ENCODE results near the gene TMX3. TPM values are rescaled to one million over a fixed set of nuclear protein-coding genes. Genes with fewer than 3 reads are reported as not detected.

Gene TMX3
- total RNA-seq, 1 experiment from 2014 or later = 71.7 TPM

DNA sequence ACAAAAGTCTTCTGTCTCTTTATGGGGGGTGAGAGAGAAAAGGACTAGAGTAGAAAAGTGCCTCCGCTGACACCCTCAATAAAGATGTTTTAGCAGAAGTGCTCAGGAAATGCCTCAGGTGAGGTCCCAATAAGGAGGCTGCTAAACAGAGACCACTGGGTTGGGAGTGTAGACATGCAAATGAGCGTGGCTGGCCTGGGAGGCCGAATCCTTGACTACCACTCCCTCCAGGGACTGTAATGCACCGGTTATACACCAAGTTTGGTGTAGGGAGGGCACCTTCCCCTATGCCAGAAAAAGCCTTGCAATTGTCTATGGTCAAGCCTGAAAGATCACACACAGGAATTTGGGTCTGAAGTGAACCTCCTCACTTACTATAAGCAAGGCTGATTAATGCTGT lies 1.8 kb downstream of the TMX3 start:
- DNase-seq (ENCODE audit: low read depth) = no peak

DNA sequence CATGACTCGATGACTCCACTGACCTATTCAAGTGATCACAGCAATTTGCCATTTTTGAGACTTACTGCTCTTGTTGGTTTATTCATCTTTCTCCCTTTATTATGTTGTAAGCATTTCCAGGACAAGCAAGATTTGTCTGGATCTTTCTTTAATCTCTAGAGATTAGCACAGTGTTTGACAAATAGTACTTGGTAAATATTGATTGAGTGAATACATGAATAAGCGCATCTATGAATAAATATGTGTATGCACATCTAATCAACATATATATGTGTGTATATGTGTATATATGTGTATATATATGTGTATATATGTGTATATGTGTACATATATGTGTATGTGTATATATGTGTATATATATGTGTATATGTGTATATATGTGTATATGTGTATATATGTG lies 7.3 kb downstream of the TMX3 start:
- peak; percentile 39 for DNase-seq (ENCODE audit: low read depth)

DNA sequence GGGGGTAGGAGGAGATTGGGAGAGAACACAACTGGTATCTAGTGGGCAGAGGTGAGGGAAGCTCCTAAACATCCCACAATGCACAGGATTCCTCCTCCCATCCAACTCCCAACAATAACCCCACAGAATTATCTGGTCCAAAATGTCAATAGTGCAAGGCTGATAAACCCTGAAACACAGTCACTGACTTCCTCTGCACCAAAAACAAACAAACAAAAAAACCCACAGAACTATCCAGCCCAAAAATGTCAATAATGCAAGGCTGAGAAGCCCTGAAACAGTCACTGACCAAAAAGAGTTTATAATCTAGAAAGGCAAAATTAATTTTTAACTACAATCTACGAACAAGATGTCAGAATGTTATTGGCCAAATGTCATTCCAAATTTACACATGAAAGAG lies 9.8 kb downstream of the TMX3 start:
- peak; percentile 49 for DNase-seq (ENCODE audit: low read depth)

DNA sequence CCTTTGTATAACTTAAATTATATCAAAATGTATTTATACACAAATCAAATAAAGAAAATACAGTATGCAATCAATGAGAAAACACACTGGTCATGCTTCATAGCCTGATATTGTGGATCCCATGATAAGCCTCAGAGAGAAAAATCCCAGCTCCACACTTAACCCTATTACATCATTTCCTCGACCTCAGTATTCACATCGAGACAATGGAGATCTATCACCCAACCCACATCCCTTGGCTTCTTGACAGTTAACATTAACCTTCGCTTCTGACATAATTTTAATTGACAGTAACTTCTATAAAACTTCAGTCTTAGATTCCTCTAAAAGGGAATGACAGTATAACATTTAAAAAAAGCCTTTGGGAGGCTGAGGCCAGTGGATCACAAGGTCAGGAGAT lies 11.6 kb downstream of the TMX3 start:
- no peak for DNase-seq (ENCODE audit: low read depth)

DNA sequence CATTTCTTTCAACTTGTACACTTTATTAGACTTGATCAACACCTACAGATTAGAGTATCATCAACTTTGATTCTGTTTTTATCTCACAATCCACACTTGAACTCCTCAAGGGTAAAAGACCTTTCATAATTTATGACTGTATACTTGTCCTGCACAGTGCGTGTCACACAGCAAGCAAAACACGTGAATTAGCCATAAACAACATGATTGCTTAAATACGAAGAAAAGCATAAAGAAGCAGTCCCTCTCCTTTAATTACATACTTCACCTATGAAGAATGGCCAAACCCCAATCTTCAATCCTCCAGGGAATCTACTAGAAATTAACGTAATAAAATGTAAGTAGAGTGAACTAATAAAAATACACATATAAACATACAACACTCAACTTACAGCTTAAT lies 13.6 kb downstream of the TMX3 start:
- no peak for DNase-seq (ENCODE audit: low read depth)

DNA sequence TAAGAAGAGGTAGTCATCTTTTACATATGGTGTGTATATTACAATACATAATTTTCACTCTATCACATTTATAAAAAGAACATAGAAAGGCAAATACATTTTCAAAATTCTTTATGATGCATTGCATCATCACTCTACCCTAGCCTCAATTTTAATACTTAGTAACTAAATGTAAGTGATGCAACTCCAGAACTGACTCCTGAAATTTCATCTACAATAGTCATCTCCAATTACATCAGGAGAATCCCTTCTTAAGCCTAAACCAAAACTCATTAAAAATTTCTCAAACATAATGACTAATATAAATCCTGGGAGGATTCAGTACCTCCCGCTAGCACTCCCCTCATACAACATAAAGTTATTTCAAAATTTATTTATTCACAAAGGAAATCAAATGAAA lies 15.9 kb downstream of the TMX3 start:
- peak; percentile 19 for DNase-seq (ENCODE audit: low read depth)

DNA sequence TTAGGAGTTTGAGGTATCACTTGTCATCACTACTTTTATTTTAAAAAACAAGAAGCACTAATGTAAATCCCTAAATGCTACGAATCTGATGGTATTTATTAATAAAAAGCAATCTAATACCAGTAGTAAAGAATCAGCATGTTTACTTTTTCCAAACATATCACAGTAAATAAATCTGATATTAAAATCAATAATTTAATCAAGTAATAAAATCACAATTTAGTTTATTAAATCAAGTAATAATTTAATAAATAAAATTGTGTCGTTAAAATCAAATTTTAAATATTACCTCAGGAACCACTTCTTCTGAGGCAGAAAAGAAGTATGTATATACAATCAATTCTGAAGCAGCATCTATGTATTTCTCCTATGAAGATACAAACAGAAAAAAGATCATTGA lies 18.0 kb downstream of the TMX3 start:
- no peak for DNase-seq (ENCODE audit: low read depth)

DNA sequence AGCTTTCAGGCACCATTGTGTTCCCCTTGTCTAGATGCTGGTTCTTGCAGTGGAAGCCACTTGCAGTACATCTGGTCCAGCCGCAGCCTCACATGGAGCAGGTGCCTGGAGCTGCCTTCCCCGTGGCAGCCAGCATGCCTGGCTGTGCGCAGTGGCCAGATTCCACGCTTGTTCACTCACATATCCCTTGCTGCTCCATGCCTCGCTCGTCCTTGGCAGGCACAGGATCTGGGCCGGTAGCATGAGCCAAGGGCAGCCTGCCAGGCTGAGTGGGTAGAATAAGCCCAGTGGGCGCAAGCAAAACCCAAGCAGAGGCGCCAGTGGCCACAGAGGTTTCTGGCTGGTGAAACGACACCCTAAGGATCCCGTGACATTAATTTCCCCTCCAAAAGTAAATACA lies 20.6 kb downstream of the TMX3 start:
- DNase-seq (ENCODE audit: low read depth) = no peak

DNA sequence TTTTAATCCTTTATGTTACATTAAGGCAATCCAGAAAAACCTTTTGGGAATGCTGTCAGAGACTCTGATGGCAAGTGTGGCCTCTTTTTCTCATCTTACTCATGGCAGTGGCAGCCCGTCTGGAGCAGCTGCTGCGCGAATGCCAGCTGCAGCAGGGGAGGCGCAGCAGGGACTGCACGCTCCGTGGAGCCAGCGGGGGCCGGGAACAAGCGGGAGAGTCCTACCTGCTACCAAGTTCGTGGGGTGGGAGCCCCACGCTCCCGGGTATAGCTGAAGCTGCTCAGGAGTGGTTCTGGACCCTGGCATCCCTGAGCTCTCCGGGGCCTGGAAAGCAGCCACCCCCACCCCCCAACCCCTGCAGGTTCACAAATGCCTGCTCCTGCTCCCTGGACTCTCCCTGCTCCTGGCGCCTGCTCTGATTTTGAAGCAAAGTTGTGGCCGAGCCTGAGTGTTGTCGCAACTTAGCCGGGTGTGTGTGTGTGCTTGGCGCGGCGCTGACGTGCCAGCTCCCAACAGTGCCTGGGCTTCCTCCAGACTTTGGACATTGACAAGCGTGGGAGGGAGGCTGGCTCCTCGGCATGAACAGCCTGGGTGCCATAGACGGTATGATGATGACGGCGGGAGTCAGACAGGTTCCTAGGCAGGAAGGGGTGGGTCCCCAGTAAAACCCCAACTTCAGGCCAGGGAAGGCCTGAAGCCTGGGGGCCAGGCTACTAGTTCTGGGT lies 21.7 kb downstream of the TMX3 start:
- DNase-seq (ENCODE audit: low read depth) = no peak

DNA sequence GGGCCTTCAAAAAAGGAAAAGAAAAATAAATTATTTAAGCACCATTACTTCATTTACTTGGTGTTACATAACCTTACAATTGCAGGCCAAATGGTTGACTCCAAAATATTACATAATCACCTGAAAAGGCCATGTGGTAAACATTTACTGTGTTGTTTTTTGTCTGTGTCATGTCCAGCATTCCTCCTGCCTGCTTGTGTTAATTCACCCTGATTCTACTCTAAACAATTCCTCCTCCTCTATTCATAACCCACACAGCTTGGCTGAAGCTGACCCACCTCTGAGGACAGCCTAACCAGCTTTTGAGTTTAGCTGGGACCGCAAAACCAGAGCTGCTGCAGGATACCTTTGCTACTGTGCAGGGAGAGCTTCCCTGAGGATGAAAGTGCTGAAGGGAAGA lies 35.4 kb downstream of the TMX3 start:
- peak; percentile 31 for DNase-seq (ENCODE audit: low read depth)

DNA sequence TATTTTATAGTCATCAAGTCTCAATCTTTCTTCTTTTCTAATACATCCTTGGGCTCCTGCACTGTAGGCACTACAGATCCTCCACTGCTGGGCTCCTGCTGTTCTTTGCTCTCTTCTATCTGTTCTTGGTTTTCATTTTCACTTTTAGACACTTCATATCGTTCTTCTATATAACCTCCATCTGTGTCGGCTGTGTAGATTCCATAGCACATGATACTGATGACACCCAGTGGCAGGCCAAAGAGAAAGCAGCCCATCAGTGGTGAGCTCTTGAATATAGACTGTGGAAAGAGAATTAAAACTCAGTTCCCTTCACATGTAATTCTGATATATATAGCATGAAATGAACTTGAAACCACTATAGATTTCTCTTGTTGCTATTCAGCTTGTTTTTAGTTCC lies 38.0 kb downstream of the TMX3 start:
- no peak for DNase-seq (ENCODE audit: low read depth)

DNA sequence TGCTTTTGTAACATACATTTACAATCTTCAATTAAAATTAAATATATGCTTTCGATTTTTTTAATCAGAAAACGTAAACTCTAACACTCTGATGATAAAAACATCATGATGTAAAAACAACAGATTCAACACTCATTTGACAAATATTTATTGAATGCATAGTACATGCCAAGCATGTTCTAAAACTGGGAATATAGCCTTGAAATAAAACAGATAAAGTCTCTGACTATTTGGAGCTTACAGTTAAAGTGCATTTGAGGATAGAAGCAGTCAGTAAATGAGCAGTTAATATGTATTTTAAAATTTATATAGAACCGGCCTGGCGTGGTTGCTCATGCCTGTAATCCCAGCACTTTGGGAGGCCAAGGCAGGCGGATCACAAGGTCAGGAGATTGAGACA lies 47.8 kb downstream of the TMX3 start:
- DNase-seq (ENCODE audit: low read depth) = no peak

DNA sequence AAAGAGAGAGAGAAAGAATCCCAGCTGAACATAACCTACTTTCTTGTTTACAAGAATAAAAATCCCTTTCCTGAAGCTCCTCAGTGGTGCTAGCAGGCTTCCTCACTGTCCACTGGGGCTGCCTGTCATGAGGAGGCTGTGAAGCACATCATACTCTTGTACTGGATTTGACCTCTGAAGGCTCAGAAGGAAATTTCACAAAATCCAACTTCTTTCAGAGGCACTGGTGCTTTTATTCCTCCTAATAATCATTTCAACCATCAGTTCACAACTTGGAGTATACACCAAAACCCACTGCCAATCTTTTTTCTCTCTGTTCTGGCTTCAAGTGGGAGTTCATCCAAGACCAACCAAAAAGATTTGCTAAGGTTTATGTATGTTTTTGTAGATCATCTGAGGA lies 48.5 kb downstream of the TMX3 start:
- DNase-seq (ENCODE audit: low read depth) = no peak

DNA sequence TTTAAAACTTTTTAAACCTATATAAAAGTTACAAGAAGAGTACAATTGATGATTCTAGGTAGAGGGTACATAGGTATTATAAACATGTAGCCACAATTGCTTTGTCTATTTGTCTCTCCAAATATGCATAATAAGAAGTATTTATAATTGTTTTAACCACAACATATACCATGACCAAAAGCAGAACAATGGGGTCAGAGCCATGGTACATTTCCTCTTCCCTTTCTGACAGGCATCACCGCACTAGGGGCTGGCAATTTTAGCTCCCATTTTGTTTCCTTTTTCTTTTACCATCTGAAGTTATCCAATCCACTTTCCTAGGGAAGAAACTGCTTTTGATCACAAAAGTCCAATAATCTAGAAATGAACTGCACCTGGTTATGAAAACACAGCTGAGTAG lies 49.3 kb downstream of the TMX3 start:
- no peak for DNase-seq (ENCODE audit: low read depth)

DNA sequence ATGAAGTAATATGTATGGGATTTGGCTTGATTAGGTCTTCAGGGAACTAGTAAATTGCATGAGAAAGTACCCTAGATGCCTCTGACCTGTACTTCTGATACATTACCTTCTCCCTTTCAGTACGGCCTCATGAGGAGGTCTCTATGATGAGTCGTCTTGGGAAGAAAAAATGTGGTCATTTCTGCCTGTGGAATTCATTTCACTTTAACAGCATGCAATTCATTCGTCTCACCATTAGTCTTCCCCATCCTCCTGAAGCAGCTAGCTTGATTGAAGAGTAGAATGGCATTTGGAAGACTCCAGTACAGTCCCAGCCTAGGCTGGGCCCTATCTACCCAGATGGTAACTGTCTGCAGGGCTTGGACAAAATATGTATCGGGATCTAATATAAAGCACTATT lies 52.2 kb downstream of the TMX3 start:
- DNase-seq (ENCODE audit: low read depth) = peak; percentile 55

DNA sequence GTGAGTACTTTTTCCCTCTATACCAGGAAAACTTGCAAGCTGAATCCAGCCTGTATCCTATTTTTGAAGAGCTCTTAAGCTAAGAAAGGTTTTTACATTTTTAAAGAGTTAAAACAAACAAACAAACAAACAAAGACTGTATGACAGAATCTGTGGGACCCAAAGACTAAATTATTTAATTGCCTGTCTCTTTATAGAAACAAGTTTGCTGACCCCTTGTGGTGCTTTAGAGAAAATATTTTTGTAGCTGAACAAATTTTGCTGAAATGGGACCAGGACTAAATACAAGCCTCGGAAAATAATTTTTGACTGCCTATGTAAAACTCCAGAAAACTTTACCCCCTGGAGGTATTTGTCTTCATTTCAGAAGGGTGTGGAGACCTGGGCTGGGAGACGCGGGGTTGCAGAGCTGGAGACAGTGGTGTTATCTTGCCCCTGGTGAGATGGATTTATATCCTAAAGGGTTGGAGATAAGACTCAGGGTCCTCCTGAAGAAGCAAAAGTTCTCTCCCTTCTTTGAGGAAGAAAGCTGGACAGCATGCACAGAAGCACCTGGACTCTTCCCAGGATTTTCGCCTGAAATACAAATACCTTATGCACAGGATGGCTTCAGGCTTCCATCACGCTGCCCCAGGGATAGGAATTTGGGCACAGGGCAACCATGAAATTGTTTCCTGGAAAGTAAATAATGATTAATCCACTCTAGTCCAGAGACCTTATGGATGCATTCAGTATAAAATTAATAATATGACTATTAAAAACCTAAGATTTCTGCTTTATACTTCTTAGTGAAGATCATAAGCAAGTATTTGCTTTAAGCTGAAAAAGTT lies 54.3 kb downstream of the TMX3 start:
- peak; percentile 65 for DNase-seq (ENCODE audit: low read depth)

DNA sequence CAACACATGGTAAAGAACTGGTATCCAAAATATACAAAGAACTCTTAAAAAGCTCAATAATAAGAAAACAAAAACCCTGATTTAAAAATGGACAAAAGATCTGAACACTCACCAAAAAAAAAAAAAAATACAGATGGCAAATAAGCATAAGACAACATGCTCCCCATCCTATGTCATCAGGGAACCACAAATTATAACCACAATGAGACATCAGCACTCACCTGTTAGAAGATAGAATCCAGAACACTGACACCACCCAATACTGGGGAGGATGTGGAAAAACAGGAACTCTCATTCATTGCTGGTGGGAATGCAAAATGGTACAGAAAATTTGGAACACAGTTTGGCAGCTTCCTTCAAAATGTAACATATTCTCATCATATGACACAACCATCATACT lies 66.7 kb downstream of the TMX3 start:
- DNase-seq (ENCODE audit: low read depth) = no peak

DNA sequence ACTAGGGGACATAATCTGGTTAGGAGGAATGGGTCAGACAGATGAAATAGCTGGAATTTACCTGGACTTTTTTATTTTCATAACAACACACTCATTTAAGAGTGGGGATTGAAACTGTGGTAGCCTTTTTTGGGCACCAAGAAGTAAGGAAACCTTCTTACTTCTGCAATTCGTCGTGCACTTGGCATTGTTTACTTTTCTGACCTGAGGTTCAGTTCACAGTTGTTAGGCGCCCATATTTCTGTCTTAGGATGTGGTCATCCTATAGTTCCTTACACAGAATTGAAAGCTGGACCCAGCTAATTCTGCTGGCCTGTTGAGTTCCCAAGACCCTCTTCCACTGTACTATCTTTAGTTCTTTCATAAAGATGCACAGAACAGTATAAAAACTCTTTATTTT lies 72.9 kb downstream of the TMX3 start:
- no peak for DNase-seq (ENCODE audit: low read depth)

DNA sequence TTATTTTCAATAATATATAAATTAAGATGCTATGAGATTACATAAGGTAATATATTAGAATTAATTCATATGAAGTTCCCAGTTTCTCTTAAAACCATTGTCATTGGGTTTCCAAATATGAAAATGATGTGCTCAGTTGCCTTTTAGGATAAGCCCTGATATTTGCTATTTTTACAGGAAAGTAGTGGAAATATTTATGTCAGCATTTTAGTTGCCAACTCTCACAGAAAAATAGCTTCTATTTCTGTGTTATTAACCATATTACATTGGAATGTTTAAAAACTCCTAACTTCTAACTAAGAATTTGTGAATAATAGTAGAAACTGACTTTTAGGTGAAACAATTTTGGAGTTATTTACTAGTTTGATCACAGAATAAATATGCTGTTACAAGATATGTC lies 74.0 kb downstream of the TMX3 start:
- DNase-seq (ENCODE audit: low read depth) = no peak

DNA sequence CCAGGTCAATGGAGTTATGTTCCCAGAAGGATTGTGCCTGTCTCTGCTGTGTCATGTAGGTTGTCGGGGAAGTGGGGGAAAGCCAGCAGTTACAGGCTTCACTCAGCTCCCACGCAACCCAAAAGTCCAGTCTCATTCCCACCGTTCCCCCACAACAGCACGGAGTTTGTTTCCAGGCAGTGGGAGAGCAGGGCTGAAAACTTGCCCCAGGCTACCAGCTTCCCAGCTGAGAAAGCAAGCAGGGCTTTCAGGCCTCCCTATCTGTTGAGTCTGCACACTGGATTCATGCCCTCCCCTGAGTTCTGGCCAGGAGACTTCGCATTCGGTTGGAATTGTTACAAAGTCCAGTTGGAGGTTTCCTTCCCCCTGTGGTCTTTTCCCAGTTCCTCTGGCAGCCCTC lies 76.3 kb downstream of the TMX3 start:
- no peak for DNase-seq (ENCODE audit: low read depth)

DNA sequence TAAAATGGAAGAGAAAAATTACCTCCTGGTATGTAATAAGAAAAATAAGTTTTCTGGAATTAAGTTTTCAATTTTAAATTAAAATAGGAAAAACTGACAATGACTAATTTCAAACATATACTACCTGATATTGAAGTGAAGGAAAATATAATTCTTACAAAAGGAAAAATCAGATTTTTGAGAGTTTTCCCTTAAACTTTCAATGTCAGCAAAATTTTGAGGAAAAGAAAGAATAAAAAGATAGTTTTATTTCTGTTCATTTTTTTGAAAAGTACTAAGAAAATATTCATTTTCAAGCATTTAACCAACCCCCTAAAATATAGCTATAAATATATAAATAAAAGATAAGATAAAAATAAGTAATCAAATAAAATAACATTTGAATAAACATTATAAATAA lies 87.1 kb downstream of the TMX3 start:
- no peak for DNase-seq (ENCODE audit: low read depth)

Data from M059J (cell line).